Measurements from ENCODE around the gene PLCG2. TPM values are rescaled to one million over a fixed set of nuclear protein-coding genes. Genes with fewer than 3 reads are reported as not detected.

Gene PLCG2
- total and polyA plus RNA-seq, 2 donors from 2014 or later, result 50.7 to 55.6 TPM

DNA sequence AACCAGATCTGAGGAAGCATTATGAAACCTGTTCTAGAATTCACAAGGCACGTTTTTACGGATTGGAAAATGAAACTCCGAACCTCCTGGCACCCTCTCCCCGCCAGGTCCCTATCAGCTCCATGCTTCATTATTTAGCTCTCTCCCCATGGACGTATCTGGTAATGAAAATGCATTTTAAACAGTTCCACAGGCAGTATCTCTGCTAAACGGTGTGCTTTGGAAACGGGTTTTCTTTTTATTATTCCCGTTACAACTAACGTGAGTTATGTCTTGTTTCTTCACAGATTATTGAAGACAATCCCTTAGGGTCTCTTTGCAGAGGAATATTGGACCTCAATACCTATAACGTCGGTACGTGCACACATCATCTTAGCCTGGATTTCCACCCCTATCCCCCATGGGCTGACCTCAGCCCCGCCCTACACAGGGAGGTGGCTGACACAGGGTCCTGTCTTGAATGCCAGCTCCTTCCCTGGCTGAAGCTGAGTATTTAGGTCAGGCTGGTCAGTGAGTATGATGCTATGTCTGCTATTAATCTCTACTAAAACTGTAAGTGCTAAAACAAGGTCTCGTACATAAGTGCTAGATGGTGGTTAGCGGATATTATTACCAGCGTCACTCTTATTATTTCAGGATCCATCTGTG lies 149.3 kb downstream of the PLCG2 start:
- no peak overlapping the region for H3K9ac ChIP-seq (ENCODE audit: low read length in 3 of 3)
- TF ChIP-seq CTCF (IDR thresholded peaks at IDR 0.05; ENCODE audit: borderline replicate concordance, extremely low read depth, insufficient read depth), result no peak
- no peak for FAIRE-seq

DNA sequence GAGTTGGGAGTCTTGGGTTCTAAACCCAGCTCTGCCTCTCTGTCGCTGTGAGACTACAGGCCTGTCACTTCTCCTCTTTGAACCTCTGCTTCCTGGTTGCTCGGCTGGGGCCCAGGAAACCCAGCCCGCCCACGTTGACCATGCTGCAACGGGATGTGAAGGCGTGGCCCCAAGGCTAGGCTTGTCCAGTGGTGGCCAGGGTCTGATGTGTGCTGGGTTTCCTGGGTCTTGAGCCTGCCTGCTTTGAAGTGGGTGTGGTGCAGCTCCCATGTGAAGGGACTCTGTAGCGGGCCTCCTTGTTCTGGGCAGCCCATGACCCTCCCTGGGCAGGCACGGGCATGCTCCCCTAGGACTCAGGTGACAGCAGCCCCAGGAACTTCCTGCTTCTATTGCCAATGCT lies 149.9 kb downstream of the PLCG2 start:
- intact Hi-C loops (cut with DNase I), result no loop called here
- FAIRE-seq, result no peak
- no peak overlapping the region for H3K27ac ChIP-seq (ENCODE audit: low read depth in 2 of 2, low read length in 2 of 2)

More for the DNA sequence above, 149.3 kb downstream of the PLCG2 start:
- H3K4me3 ChIP-seq (ENCODE audit: low read length in 3 of 3), result no peak overlapping the region
- peaks cover 0 to 46% (median 34%) of the 10 kb centered on the region in 3 donors for H3K36me3 ChIP-seq (ENCODE audit: control insufficient read depth in 2 of 3, insufficient read depth in 3 of 3, low read length in 3 of 3)
- H3K9me3 ChIP-seq (ENCODE audit: control insufficient read depth in 2 of 3, insufficient read depth in 1 of 3, low read length in 3 of 3), result no peaks in the 10 kb centered on the region
- no peaks in the 10 kb centered on the region for H3K4me1 ChIP-seq (ENCODE audit: control insufficient read depth in 2 of 3, insufficient read depth in 2 of 3, low read depth in 1 of 3, low read length in 3 of 3)
- no peaks in the 10 kb centered on the region for H3K27me3 ChIP-seq (ENCODE audit: control insufficient read depth, insufficient read depth, low read length)
- no peak overlapping the region for H3K27ac ChIP-seq (ENCODE audit: low read depth in 2 of 2, low read length in 2 of 2)
- intact Hi-C loops (cut with DNase I), result no loop called here
- no peak for DNase-seq

DNA sequence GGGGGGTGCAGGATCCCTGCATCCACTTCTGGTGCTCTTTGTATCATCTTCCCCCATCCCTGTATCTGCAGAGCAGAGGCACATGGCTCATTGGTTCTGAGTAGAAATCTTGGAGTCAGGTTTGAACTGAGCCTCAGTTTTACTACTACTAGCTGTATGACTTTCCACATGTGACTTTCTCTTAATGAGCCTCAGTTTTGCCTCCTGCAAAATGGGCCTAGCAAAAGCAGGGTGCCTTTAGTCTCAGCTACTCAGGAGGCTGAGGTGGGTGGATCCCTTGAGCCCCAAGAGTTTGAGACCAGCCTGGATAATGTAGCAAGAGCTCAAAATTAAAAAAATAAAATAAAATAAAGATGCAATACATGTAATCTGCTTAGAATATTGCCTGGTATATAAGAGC lies 150.8 kb downstream of the PLCG2 start:
- Histone ChIP-seq H3K9me3 (ENCODE audit: control insufficient read depth in 2 of 3, insufficient read depth in 1 of 3, low read length in 3 of 3) (no peaks in the 10 kb centered on the region), H3K27me3 (ENCODE audit: control insufficient read depth, insufficient read depth, low read length) (no peaks in the 10 kb centered on the region), H3K4me1 (ENCODE audit: control insufficient read depth in 2 of 3, insufficient read depth in 2 of 3, low read depth in 1 of 3, low read length in 3 of 3) (no peaks in the 10 kb centered on the region), H3K36me3 (ENCODE audit: control insufficient read depth in 2 of 3, insufficient read depth in 3 of 3, low read length in 3 of 3) (peaks cover 0 to 37% (median 26%) of the 10 kb centered on the region in 3 donors), H3K9ac (ENCODE audit: low read length in 3 of 3) (no peak overlapping the region), H3K4me3 (ENCODE audit: low read length in 3 of 3) (no peak overlapping the region), H3K27ac (ENCODE audit: low read depth in 2 of 2, low read length in 2 of 2) (no peak overlapping the region)
- no peak for FAIRE-seq
- no peak for TF ChIP-seq CTCF (IDR thresholded peaks at IDR 0.05; ENCODE audit: borderline replicate concordance, extremely low read depth, insufficient read depth)
- intact Hi-C loops (cut with DNase I), result no loop called here
- DNase-seq, result no peak

More for the DNA sequence above, 149.9 kb downstream of the PLCG2 start:
- Histone ChIP-seq H3K4me3 (ENCODE audit: low read length in 3 of 3) (no peak overlapping the region), H3K4me1 (ENCODE audit: control insufficient read depth in 2 of 3, insufficient read depth in 2 of 3, low read depth in 1 of 3, low read length in 3 of 3) (no peaks in the 10 kb centered on the region), H3K36me3 (ENCODE audit: control insufficient read depth in 2 of 3, insufficient read depth in 3 of 3, low read length in 3 of 3) (peaks cover 0 to 45% (median 34%) of the 10 kb centered on the region in 3 donors), H3K9ac (ENCODE audit: low read length in 3 of 3) (no peak overlapping the region), H3K27me3 (ENCODE audit: control insufficient read depth, insufficient read depth, low read length) (no peaks in the 10 kb centered on the region), H3K9me3 (ENCODE audit: control insufficient read depth in 2 of 3, insufficient read depth in 1 of 3, low read length in 3 of 3) (no peaks in the 10 kb centered on the region)
- no peak for DNase-seq
- no peak for TF ChIP-seq CTCF (IDR thresholded peaks at IDR 0.05; ENCODE audit: borderline replicate concordance, extremely low read depth, insufficient read depth)

Measured in kidney (tissue), 14 donors.